ENCODE measurements around the gene ATP8B1. TPM values are rescaled to one million over a fixed set of nuclear protein-coding genes. Genes with fewer than 3 reads are reported as not detected.
A peak's percentile ranks its signal among the peaks of the same experiment; 100 is the strongest.

Gene ATP8B1
- total RNA-seq, 1 donor from 2014 or later, result 38.7 TPM

DNA sequence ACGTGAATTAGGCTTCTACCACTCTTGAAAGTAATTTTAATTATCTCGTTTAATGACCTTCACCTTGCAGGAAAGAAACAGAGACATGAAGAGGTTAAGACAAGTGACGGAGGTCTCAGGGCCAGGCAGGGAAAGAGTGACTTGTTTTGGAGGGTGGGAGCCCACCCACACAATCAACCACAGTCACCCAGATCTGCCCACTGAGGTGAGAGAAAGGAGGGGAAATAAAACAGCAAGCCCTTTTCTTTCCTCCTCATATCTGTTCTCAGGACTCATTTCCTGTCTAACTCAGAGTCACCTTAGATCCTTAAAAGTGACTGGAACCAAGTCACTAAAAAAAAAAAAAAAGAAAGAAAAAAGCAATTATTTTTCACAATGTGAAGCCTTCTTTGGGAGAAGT lies 26.8 kb downstream of the ATP8B1 start:
- no peak for TF ChIP-seq CTCF (IDR thresholded peaks at IDR 0.05)
- H3K4me1 Mint-ChIP-seq (ENCODE audit: unreplicated experiment), result peaks cover 82% of the 10 kb centered on the region
- peaks cover 2% of the 10 kb centered on the region for H3K36me3 Mint-ChIP-seq (ENCODE audit: unreplicated experiment)
- H3K27me3 Mint-ChIP-seq (ENCODE audit: unreplicated experiment), result no peaks in the 10 kb centered on the region
- no peaks in the 10 kb centered on the region for H3K9me3 Mint-ChIP-seq (ENCODE audit: unreplicated experiment)
- DNase-seq (ENCODE audit: extremely low spot score, unreplicated experiment), result no peak
- H3K4me3 Mint-ChIP-seq (ENCODE audit: unreplicated experiment), result no peak overlapping the region
- H3K27ac Mint-ChIP-seq (ENCODE audit: unreplicated experiment), result peak overlapping the region; percentile 70

DNA sequence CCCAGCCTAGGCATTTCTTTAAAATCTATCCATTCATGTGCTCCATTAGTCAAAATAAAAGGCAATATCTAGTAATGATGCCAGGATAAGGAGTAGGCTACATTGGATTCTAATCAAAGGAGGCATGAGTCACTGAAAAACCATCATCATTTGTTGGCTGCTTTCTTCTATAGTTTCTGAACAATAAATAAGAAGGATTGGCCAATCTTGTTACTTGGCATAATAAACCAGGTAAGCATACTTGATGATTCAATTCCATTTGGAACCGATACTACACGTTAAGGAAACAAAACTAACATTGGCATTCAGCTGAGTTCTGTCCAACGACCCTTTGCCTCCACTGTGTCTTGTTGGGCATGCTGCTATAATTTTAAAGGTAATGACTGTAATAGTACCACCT lies 27.2 kb downstream of the ATP8B1 start:
- Mint-ChIP-seq H3K27me3 (ENCODE audit: unreplicated experiment) (no peaks in the 10 kb centered on the region), H3K9me3 (ENCODE audit: unreplicated experiment) (no peaks in the 10 kb centered on the region), H3K4me1 (ENCODE audit: unreplicated experiment) (peaks cover 82% of the 10 kb centered on the region), H3K4me3 (ENCODE audit: unreplicated experiment) (no peak overlapping the region), H3K36me3 (ENCODE audit: unreplicated experiment) (peaks cover 2% of the 10 kb centered on the region), H3K27ac (ENCODE audit: unreplicated experiment) (peak overlapping the region; percentile 70)
- no peak for DNase-seq (ENCODE audit: extremely low spot score, unreplicated experiment)
- no peak for TF ChIP-seq CTCF (IDR thresholded peaks at IDR 0.05)

- TF ChIP-seq CTCF (IDR thresholded peaks at IDR 0.05), result no peak
- no peak for DNase-seq (ENCODE audit: extremely low spot score, unreplicated experiment)
- H3K4me1 Mint-ChIP-seq (ENCODE audit: unreplicated experiment), result peaks cover 87% of the 10 kb centered on the region
- no peaks in the 10 kb centered on the region for H3K36me3 Mint-ChIP-seq (ENCODE audit: unreplicated experiment)
- peak overlapping the region; percentile 83 for H3K27ac Mint-ChIP-seq (ENCODE audit: unreplicated experiment)
- no peaks in the 10 kb centered on the region for H3K27me3 Mint-ChIP-seq (ENCODE audit: unreplicated experiment)
- peak overlapping the region; percentile 26 for H3K4me3 Mint-ChIP-seq (ENCODE audit: unreplicated experiment)
- H3K9me3 Mint-ChIP-seq (ENCODE audit: unreplicated experiment), result no peaks in the 10 kb centered on the region
Observed at GRCh38 chr18:57772387-57772799, 30.7 kb downstream of the ATP8B1 start.

DNA sequence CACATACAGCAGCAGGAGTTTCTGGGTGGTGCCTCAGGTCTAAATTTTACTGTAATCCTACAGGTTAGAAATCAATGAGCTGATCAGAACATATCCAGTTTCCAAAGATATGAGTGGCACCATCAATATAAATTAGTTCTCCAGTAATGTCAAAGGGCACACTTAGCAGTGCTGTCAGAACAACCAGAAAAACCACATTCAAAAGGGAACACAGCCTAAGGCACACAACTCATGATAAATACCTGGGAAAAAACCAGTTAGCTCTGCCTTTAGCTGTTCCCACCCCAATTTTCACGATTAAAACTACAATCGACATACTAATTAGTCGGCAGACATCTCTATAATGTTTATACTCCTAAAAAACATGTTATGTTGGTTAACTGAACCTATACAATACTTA lies 31.5 kb downstream of the ATP8B1 start:
- no peaks in the 10 kb centered on the region for H3K9me3 Mint-ChIP-seq (ENCODE audit: unreplicated experiment)
- no peak for TF ChIP-seq CTCF (IDR thresholded peaks at IDR 0.05)
- no peak for DNase-seq (ENCODE audit: extremely low spot score, unreplicated experiment)
- H3K4me3 Mint-ChIP-seq (ENCODE audit: unreplicated experiment), result no peak overlapping the region
- no peaks in the 10 kb centered on the region for H3K27me3 Mint-ChIP-seq (ENCODE audit: unreplicated experiment)
- H3K27ac Mint-ChIP-seq (ENCODE audit: unreplicated experiment), result peak overlapping the region; percentile 83
- no peaks in the 10 kb centered on the region for H3K36me3 Mint-ChIP-seq (ENCODE audit: unreplicated experiment)
- peaks cover 90% of the 10 kb centered on the region for H3K4me1 Mint-ChIP-seq (ENCODE audit: unreplicated experiment)

- H3K9me3 Mint-ChIP-seq (ENCODE audit: unreplicated experiment), result no peaks in the 10 kb centered on the region
- peak overlapping the region; percentile 83 for H3K27ac Mint-ChIP-seq (ENCODE audit: unreplicated experiment)
- no peak for TF ChIP-seq CTCF (IDR thresholded peaks at IDR 0.05)
- H3K4me1 Mint-ChIP-seq (ENCODE audit: unreplicated experiment), result peaks cover 87% of the 10 kb centered on the region
- no peak for DNase-seq (ENCODE audit: extremely low spot score, unreplicated experiment)
- H3K4me3 Mint-ChIP-seq (ENCODE audit: unreplicated experiment), result no peak overlapping the region
- no peaks in the 10 kb centered on the region for H3K27me3 Mint-ChIP-seq (ENCODE audit: unreplicated experiment)
- no peaks in the 10 kb centered on the region for H3K36me3 Mint-ChIP-seq (ENCODE audit: unreplicated experiment)
Observed at GRCh38 chr18:57771193-57771592, 31.9 kb downstream of the ATP8B1 start.

Data from osteocyte (in vitro differentiated cells).